ENCODE data around the gene SMIM27.
"Not testable (repeated sequence)": the region's sequence is repeated elsewhere in the genome, so short reads cannot be mapped to it uniquely, and the experiment has no call there.

SMIM27 gene

GRCh38 chr9:32552172-32552872 lies at the start of gene SMIM27, which contains the start of gene TOPORS:
Gene SMIM27 (plus strand): TSS chr9:32552327. CDS start chr9:32552435, 108 bp downstream.
Gene TOPORS (minus strand): TSS chr9:32552586. CDS start chr9:32552436, 150 bp downstream.
- H3K27me3 ChIP-seq (ENCODE audit: control insufficient read depth in 1 of 2, insufficient read depth in 2 of 2, low read length in 2 of 2) = no peaks in the 10 kb centered on the region
- H3K9me3 ChIP-seq (ENCODE audit: control insufficient read depth in 1 of 2, low read length in 2 of 2) = no peaks in the 10 kb centered on the region
- peak within 1 kb of the TSS; percentile 76 to 81 for H3K9ac ChIP-seq (ENCODE audit: low read depth in 1 of 2, low read length in 2 of 2)
- H3K27ac ChIP-seq (ENCODE audit: low read depth, low read length) = peak within 1 kb of the TSS; percentile 91
- H3K4me1 ChIP-seq (ENCODE audit: control insufficient read depth in 1 of 2, insufficient read depth in 2 of 2, low read length in 2 of 2) = peaks cover 6 to 10% of the 10 kb centered on the region in 2 donors
- H3K4me3 ChIP-seq (ENCODE audit: low read depth in 1 of 2, low read length in 2 of 2) = peak within 1 kb of the TSS; percentile 91 to 94
- H3K36me3 ChIP-seq (ENCODE audit: control insufficient read depth in 1 of 2, insufficient read depth in 2 of 2, low read length in 2 of 2) = no peaks in the 10 kb centered on the region

- Histone ChIP-seq H3K4me3 (ENCODE audit: low read depth in 1 of 2, low read length in 2 of 2) (no peak overlapping the region), H3K27me3 (ENCODE audit: control insufficient read depth in 1 of 2, insufficient read depth in 2 of 2, low read length in 2 of 2) (no peaks in the 10 kb centered on the region), H3K27ac (ENCODE audit: low read depth, low read length) (no peak overlapping the region), H3K4me1 (ENCODE audit: control insufficient read depth in 1 of 2, insufficient read depth in 2 of 2, low read length in 2 of 2) (no peaks in the 10 kb centered on the region), H3K36me3 (ENCODE audit: control insufficient read depth in 1 of 2, insufficient read depth in 2 of 2, low read length in 2 of 2) (peaks cover 8 to 20% of the 10 kb centered on the region in 2 donors), H3K9ac (ENCODE audit: low read depth in 1 of 2, low read length in 2 of 2) (no peak overlapping the region), H3K9me3 (ENCODE audit: control insufficient read depth in 1 of 2, low read length in 2 of 2) (no peaks in the 10 kb centered on the region)
Observed at GRCh38 chr9:32502464-32502863, 49.7 kb upstream of the SMIM27 start.

GRCh38 chr9:32503008-32503407 lies 49.1 kb upstream of the SMIM27 start:
- H3K4me3 ChIP-seq (ENCODE audit: low read depth in 1 of 2, low read length in 2 of 2) = no peak overlapping the region
- H3K9me3 ChIP-seq (ENCODE audit: control insufficient read depth in 1 of 2, low read length in 2 of 2) = no peaks in the 10 kb centered on the region
- H3K27ac ChIP-seq (ENCODE audit: low read depth, low read length) = no peak overlapping the region

GRCh38 chr9:32508728-32509127 lies 43.4 kb upstream of the SMIM27 start:
- Histone ChIP-seq H3K36me3 (ENCODE audit: control insufficient read depth in 1 of 2, insufficient read depth in 2 of 2, low read length in 2 of 2) (no peaks in the 10 kb centered on the region), H3K27ac (ENCODE audit: low read depth, low read length) (no peak overlapping the region), H3K4me3 (ENCODE audit: low read depth in 1 of 2, low read length in 2 of 2) (no peak overlapping the region), H3K4me1 (ENCODE audit: control insufficient read depth in 1 of 2, insufficient read depth in 2 of 2, low read length in 2 of 2) (no peaks in the 10 kb centered on the region), H3K9me3 (ENCODE audit: control insufficient read depth in 1 of 2, low read length in 2 of 2) (no peaks in the 10 kb centered on the region), H3K9ac (ENCODE audit: low read depth in 1 of 2, low read length in 2 of 2) (no peak overlapping the region), H3K27me3 (ENCODE audit: control insufficient read depth in 1 of 2, insufficient read depth in 2 of 2, low read length in 2 of 2) (no peaks in the 10 kb centered on the region)

More at GRCh38 chr9:32503008-32503407, 49.1 kb upstream of the SMIM27 start:
- no peaks in the 10 kb centered on the region for H3K4me1 ChIP-seq (ENCODE audit: control insufficient read depth in 1 of 2, insufficient read depth in 2 of 2, low read length in 2 of 2)
- H3K27me3 ChIP-seq (ENCODE audit: control insufficient read depth in 1 of 2, insufficient read depth in 2 of 2, low read length in 2 of 2) = no peaks in the 10 kb centered on the region
- no peak overlapping the region for H3K9ac ChIP-seq (ENCODE audit: low read depth in 1 of 2, low read length in 2 of 2)
- peaks cover 6 to 19% of the 10 kb centered on the region in 2 donors for H3K36me3 ChIP-seq (ENCODE audit: control insufficient read depth in 1 of 2, insufficient read depth in 2 of 2, low read length in 2 of 2)

- Histone ChIP-seq H3K27ac (ENCODE audit: low read depth, low read length) (no peak overlapping the region), H3K4me3 (ENCODE audit: low read depth in 1 of 2, low read length in 2 of 2) (no peak overlapping the region), H3K4me1 (ENCODE audit: control insufficient read depth in 1 of 2, insufficient read depth in 2 of 2, low read length in 2 of 2) (no peaks in the 10 kb centered on the region), H3K9me3 (ENCODE audit: control insufficient read depth in 1 of 2, low read length in 2 of 2) (peaks cover 0 to 4% of the 10 kb centered on the region in 2 donors), H3K9ac (ENCODE audit: low read depth in 1 of 2, low read length in 2 of 2) (no peak overlapping the region), H3K27me3 (ENCODE audit: control insufficient read depth in 1 of 2, insufficient read depth in 2 of 2, low read length in 2 of 2) (no peaks in the 10 kb centered on the region), H3K36me3 (ENCODE audit: control insufficient read depth in 1 of 2, insufficient read depth in 2 of 2, low read length in 2 of 2) (no peaks in the 10 kb centered on the region)
Observed at GRCh38 chr9:32516241-32516640, 35.9 kb upstream of the SMIM27 start.

- no peak overlapping the region for H3K4me3 ChIP-seq (ENCODE audit: low read depth in 1 of 2, low read length in 2 of 2)
- H3K9me3 ChIP-seq (ENCODE audit: control insufficient read depth in 1 of 2, low read length in 2 of 2) = peaks cover 0 to 4% of the 10 kb centered on the region in 2 donors
- no peak overlapping the region for H3K27ac ChIP-seq (ENCODE audit: low read depth, low read length)
- no peaks in the 10 kb centered on the region for H3K27me3 ChIP-seq (ENCODE audit: control insufficient read depth in 1 of 2, insufficient read depth in 2 of 2, low read length in 2 of 2)
- no peak overlapping the region for H3K9ac ChIP-seq (ENCODE audit: low read depth in 1 of 2, low read length in 2 of 2)
- H3K36me3 ChIP-seq (ENCODE audit: control insufficient read depth in 1 of 2, insufficient read depth in 2 of 2, low read length in 2 of 2) = no peaks in the 10 kb centered on the region
- no peaks in the 10 kb centered on the region for H3K4me1 ChIP-seq (ENCODE audit: control insufficient read depth in 1 of 2, insufficient read depth in 2 of 2, low read length in 2 of 2)
Observed at GRCh38 chr9:32518276-32518675, 33.9 kb upstream of the SMIM27 start.

- Histone ChIP-seq H3K4me3 (ENCODE audit: low read depth in 1 of 2, low read length in 2 of 2) (no peak overlapping the region), H3K9ac (ENCODE audit: low read depth in 1 of 2, low read length in 2 of 2) (no peak overlapping the region), H3K9me3 (ENCODE audit: control insufficient read depth in 1 of 2, low read length in 2 of 2) (no peaks in the 10 kb centered on the region), H3K4me1 (ENCODE audit: control insufficient read depth in 1 of 2, insufficient read depth in 2 of 2, low read length in 2 of 2) (peaks cover 15 to 16% of the 10 kb centered on the region in 2 donors), H3K27ac (ENCODE audit: low read depth, low read length) (no peak overlapping the region), H3K27me3 (ENCODE audit: control insufficient read depth in 1 of 2, insufficient read depth in 2 of 2, low read length in 2 of 2) (no peaks in the 10 kb centered on the region), H3K36me3 (ENCODE audit: control insufficient read depth in 1 of 2, insufficient read depth in 2 of 2, low read length in 2 of 2) (no peaks in the 10 kb centered on the region)
Observed at GRCh38 chr9:32523910-32524309, 28.2 kb upstream of the SMIM27 start.

- H3K4me3 ChIP-seq (ENCODE audit: low read depth in 1 of 2, low read length in 2 of 2) = peak overlapping the region; percentile 93 to 98
Observed at GRCh38 chr9:32524558-32524891, 27.6 kb upstream of the SMIM27 start.

GRCh38 chr9:32524892-32525708 lies 27.0 kb upstream of the SMIM27 start:
- H3K9ac ChIP-seq (ENCODE audit: low read depth in 1 of 2, low read length in 2 of 2) = peak overlapping the region; percentile 81 to 83
- peak overlapping the region; percentile 60 for H3K27ac ChIP-seq (ENCODE audit: low read depth, low read length)
- H3K27me3 ChIP-seq (ENCODE audit: control insufficient read depth in 1 of 2, insufficient read depth in 2 of 2, low read length in 2 of 2) = no peaks in the 10 kb centered on the region
- no peaks in the 10 kb centered on the region for H3K36me3 ChIP-seq (ENCODE audit: control insufficient read depth in 1 of 2, insufficient read depth in 2 of 2, low read length in 2 of 2)
- H3K9me3 ChIP-seq (ENCODE audit: control insufficient read depth in 1 of 2, low read length in 2 of 2) = no peaks in the 10 kb centered on the region
- H3K4me3 ChIP-seq (ENCODE audit: low read depth in 1 of 2, low read length in 2 of 2) = peak overlapping the region; percentile 93 to 98
- peaks cover 15 to 16% of the 10 kb centered on the region in 2 donors for H3K4me1 ChIP-seq (ENCODE audit: control insufficient read depth in 1 of 2, insufficient read depth in 2 of 2, low read length in 2 of 2)

More at GRCh38 chr9:32524558-32524891, 27.6 kb upstream of the SMIM27 start:
- H3K27me3 ChIP-seq (ENCODE audit: control insufficient read depth in 1 of 2, insufficient read depth in 2 of 2, low read length in 2 of 2); H3K36me3 ChIP-seq (ENCODE audit: control insufficient read depth in 1 of 2, insufficient read depth in 2 of 2, low read length in 2 of 2); H3K27ac ChIP-seq (ENCODE audit: low read depth, low read length); H3K9me3 ChIP-seq (ENCODE audit: control insufficient read depth in 1 of 2, low read length in 2 of 2): not testable (repeated sequence)
- Histone ChIP-seq H3K9ac (ENCODE audit: low read depth in 1 of 2, low read length in 2 of 2) (peak overlapping the region in 1 of 2 donors; percentile 81), H3K4me1 (ENCODE audit: control insufficient read depth in 1 of 2, insufficient read depth in 2 of 2, low read length in 2 of 2) (peaks cover 15 to 16% of the 10 kb centered on the region in 2 donors)

- Histone ChIP-seq H3K36me3 (ENCODE audit: control insufficient read depth in 1 of 2, insufficient read depth in 2 of 2, low read length in 2 of 2) (no peaks in the 10 kb centered on the region), H3K27me3 (ENCODE audit: control insufficient read depth in 1 of 2, insufficient read depth in 2 of 2, low read length in 2 of 2) (no peaks in the 10 kb centered on the region), H3K9ac (ENCODE audit: low read depth in 1 of 2, low read length in 2 of 2) (peak overlapping the region; percentile 81 to 83), H3K4me1 (ENCODE audit: control insufficient read depth in 1 of 2, insufficient read depth in 2 of 2, low read length in 2 of 2) (peaks cover 15 to 16% of the 10 kb centered on the region in 2 donors), H3K4me3 (ENCODE audit: low read depth in 1 of 2, low read length in 2 of 2) (peak overlapping the region; percentile 93 to 98), H3K9me3 (ENCODE audit: control insufficient read depth in 1 of 2, low read length in 2 of 2) (no peaks in the 10 kb centered on the region), H3K27ac (ENCODE audit: low read depth, low read length) (peak overlapping the region; percentile 60)
Observed at GRCh38 chr9:32525709-32526030, 26.5 kb upstream of the SMIM27 start.
